GM23248 (cell line): ENCODE data around the gene NBPF11.

Experiments used
- EZH2 ChIP-seq: fragments of 200-600 bp; sonication (generic); IDR thresholded peaks from 2 replicates; pipeline ENCODE4 v1.6.1; 2018; ENCODE audit warnings: antibody characterized with exemption, mild to moderate bottlenecking; ENCODE audit not compliant: insufficient read depth, poor library complexity, severe bottlenecking
- EZH2phosphoT487 ChIP-seq: fragments of 200-600 bp; sonication (generic); IDR thresholded peaks from 2 replicates; pipeline ENCODE4 v1.6.1; 2018; ENCODE audit warnings: antibody characterized with exemption, moderate library complexity, mild to moderate bottlenecking, low read depth; ENCODE audit not compliant: insufficient read depth

DNA sequence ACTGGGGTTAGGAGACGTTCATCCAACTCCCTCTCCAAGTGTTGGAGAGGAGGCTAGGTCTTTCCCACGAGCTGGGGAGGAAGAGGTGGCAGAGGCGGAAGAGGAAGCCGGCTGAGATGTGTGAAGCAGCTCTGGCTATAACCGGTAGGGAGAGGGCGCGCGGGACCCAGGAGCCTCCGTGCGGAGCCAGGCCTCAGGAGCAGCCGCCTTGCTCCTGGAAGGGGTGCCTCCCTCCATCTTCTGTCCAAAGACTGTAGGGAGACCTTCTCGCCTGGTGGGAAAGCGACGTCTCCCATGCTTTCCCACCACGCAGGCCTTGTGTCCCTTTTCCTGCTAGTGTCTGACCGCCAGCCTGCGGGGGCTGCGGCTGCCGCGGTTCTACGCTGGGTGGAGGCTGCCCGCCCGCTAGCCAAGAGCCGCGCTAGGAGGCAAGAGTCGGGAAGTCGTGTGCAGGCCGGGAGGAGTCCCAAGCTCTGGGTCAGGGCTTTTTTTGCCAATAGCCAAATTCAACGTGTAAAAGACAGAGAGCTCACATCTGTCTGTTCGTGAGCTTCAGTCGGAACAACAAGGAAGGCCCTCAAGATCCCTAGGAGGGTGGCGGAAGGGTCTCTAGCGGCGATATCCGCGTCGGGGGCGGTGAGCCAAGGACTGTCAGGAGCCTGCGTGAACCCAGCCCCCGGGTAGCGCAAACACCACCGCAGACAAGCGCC is 8.4 kb upstream of the NBPF11 start:
- no peak for TF ChIP-seq EZH2phosphoT487
- no peak for TF ChIP-seq EZH2
